ENCODE results near the gene PTPRD. TPM values are rescaled to one million over a fixed set of nuclear protein-coding genes. Genes with fewer than 3 reads are reported as not detected.

Gene PTPRD
- total RNA-seq, 1 experiment from 2014 or later: 0.02 TPM

DNA sequence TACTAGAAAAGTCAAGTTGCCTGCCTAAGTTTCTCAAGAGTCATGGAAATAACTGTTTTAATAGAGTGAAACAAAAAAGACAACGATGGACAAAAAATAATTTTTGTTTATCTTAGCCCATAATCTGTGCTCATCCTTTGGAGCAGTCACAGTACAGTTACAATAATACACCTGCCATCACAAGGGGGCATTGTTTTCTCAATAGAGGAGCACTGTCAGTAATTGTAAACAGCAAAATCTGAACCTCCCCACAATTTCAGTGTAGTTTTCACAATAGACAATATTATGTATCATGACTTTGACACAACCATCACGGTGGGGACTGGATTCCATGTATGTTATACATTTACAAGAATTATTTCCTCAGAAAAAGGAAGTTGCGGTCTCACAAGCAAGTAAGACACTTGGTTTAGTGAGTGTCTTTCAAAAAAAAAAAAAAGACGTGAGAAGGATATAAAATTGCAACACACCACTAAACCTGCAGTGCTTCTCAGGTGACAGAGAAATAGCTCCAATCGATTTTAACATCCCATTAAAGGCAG, 586.3 kb downstream of the PTPRD start:
- no peak overlapping the region for H3K27ac ChIP-seq (ENCODE audit: low read depth, low read length)
- no peaks in the 10 kb centered on the region for H3K27me3 ChIP-seq (ENCODE audit: insufficient read depth, low read length)
- ATAC-seq (no peak), DNase-seq (ENCODE audit: low read depth, low spot score) (no peak)
- RAD21 ChIA-PET (ENCODE audit: low non-redundant PET in 1 of 2, low total read pairs in 2 of 2, uncharacterized antibody in 2 of 2, unreplicated experiment in 2 of 2): no interaction called here
- no peaks in the 10 kb centered on the region for H3K4me1 ChIP-seq (ENCODE audit: control insufficient read depth in 1 of 2, insufficient read depth in 2 of 2, low read length in 2 of 2)
- POLR2A ChIA-PET: no interaction called here
- H3K4me2 ChIP-seq (ENCODE audit: low read length): no peak overlapping the region
- CTCF ChIA-PET: no interaction called here
- no TSS peak for BruUV-seq (replicated peaks)
- no peak overlapping the region for H2AFZ ChIP-seq (ENCODE audit: low read depth, low read length, poor library complexity, severe bottlenecking)
- H3K36me3 ChIP-seq (ENCODE audit: control insufficient read depth in 1 of 2, insufficient read depth in 2 of 2, low read length in 2 of 2): no peaks in the 10 kb centered on the region
- TF ChIP-seq SP1 (IDR thresholded peaks at IDR 0.05; ENCODE audit: low read depth) (no peak), POLR2A (IDR thresholded peaks at IDR 0.05; ENCODE audit: borderline replicate concordance, extremely low read depth, insufficient read depth, insufficient read length) (no peak), RAD21 (IDR thresholded peaks at IDR 0.05; ENCODE audit: low read depth) (no peak), JUND (IDR thresholded peaks at IDR 0.05) (no peak), EGR1 (IDR thresholded peaks at IDR 0.05; ENCODE audit: low read depth) (no peak), CEBPB (IDR thresholded peaks at IDR 0.05; ENCODE audit: low read depth) (no peak), SRF (IDR thresholded peaks at IDR 0.05; ENCODE audit: low read depth) (no peak), YY1 (IDR thresholded peaks at IDR 0.05; ENCODE audit: extremely low read depth, insufficient replicate concordance, low read depth, low read length) (no peak), ELF1 (IDR thresholded peaks at IDR 0.05; ENCODE audit: borderline replicate concordance, low read depth) (no peak), SIN3A (IDR thresholded peaks at IDR 0.05; ENCODE audit: low read depth) (no peak), ZFX (IDR thresholded peaks at IDR 0.05) (no peak), EZH2phosphoT487 (IDR thresholded peaks at IDR 0.05; ENCODE audit: borderline replicate concordance) (no peak), ZNF274 (IDR thresholded peaks at IDR 0.05; ENCODE audit: low read depth, low read length) (no peak)
- TF ChIP-seq, protein P1, sequence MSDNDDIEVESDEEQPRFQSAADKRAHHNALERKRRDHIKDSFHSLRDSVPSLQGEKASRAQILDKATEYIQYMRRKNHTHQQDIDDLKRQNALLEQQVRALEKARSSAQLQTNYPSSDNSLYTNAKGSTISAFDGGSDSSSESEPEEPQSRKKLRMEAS (IDR thresholded peaks at IDR 0.05): no peak
- TF ChIP-seq, protein P2, sequence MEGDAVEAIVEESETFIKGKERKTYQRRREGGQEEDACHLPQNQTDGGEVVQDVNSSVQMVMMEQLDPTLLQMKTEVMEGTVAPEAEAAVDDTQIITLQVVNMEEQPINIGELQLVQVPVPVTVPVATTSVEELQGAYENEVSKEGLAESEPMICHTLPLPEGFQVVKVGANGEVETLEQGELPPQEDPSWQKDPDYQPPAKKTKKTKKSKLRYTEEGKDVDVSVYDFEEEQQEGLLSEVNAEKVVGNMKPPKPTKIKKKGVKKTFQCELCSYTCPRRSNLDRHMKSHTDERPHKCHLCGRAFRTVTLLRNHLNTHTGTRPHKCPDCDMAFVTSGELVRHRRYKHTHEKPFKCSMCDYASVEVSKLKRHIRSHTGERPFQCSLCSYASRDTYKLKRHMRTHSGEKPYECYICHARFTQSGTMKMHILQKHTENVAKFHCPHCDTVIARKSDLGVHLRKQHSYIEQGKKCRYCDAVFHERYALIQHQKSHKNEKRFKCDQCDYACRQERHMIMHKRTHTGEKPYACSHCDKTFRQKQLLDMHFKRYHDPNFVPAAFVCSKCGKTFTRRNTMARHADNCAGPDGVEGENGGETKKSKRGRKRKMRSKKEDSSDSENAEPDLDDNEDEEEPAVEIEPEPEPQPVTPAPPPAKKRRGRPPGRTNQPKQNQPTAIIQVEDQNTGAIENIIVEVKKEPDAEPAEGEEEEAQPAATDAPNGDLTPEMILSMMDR (IDR thresholded peaks at IDR 0.05 in 2 of 3, conservative IDR thresholded peaks at IDR 0.05 in 1 of 3; ENCODE audit: borderline replicate concordance in 1 of 3, insufficient read depth in 1 of 3, low read depth in 2 of 3, low read length in 2 of 3): no peak
- TF ChIP-seq, protein P3, sequence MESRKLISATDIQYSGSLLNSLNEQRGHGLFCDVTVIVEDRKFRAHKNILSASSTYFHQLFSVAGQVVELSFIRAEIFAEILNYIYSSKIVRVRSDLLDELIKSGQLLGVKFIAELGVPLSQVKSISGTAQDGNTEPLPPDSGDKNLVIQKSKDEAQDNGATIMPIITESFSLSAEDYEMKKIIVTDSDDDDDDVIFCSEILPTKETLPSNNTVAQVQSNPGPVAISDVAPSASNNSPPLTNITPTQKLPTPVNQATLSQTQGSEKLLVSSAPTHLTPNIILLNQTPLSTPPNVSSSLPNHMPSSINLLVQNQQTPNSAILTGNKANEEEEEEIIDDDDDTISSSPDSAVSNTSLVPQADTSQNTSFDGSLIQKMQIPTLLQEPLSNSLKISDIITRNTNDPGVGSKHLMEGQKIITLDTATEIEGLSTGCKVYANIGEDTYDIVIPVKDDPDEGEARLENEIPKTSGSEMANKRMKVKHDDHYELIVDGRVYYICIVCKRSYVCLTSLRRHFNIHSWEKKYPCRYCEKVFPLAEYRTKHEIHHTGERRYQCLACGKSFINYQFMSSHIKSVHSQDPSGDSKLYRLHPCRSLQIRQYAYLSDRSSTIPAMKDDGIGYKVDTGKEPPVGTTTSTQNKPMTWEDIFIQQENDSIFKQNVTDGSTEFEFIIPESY (IDR thresholded peaks at IDR 0.05; ENCODE audit: extremely low read depth, insufficient replicate concordance, low read length): no peak
- TF ChIP-seq, protein P4, sequence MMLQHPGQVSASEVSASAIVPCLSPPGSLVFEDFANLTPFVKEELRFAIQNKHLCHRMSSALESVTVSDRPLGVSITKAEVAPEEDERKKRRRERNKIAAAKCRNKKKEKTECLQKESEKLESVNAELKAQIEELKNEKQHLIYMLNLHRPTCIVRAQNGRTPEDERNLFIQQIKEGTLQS (IDR thresholded peaks at IDR 0.05): no peak
- H3K4me3 ChIP-seq (replicated peaks in 1 of 2; ENCODE audit: low read depth in 1 of 2, low read length in 2 of 2): no peak overlapping the region
- H4K20me1 ChIP-seq (ENCODE audit: insufficient read depth): no peaks in the 10 kb centered on the region
- H3K9me3 ChIP-seq (ENCODE audit: control insufficient read depth in 1 of 2, insufficient read depth in 1 of 2, low read depth in 1 of 2, low read length in 2 of 2): peaks cover 0 to 11% of the 10 kb centered on the region in 2 experiments; a peak in 2 of 4 replicates
- no peak overlapping the region for H3K9ac ChIP-seq (ENCODE audit: low read length)
- intact Hi-C loops (cut with micrococcal nuclease): no loop called here
- no peaks in the 10 kb centered on the region for H3K79me2 ChIP-seq (ENCODE audit: insufficient read depth, low read length)
- no peaks in the 10 kb centered on the region for H3K9me2 ChIP-seq (ENCODE audit: insufficient read depth)
